GM13976 (cell line): ENCODE measurements around the gene PKD1L1.

Experiments used
- DNase-seq: peaks from one replicate; pipeline ENCODE4 v3.0.0; 2012; ENCODE audit warnings: low spot score
- in situ Hi-C: fragments of 300-500 bp; cut with MboI; formaldehyde crosslinking; loops from one replicate; pipeline ENCODE4 v1.12.0; 2022; ENCODE audit warnings: low sequenced_read_pairs, mixed read lengths, inconsistent platforms; ENCODE audit not compliant: unreplicated experiment
- TF ChIP-seq, protein P1 (sequence below): IDR thresholded peaks from 2 replicates; pipeline ENCODE4 v1.5.1; 2012; ENCODE audit warnings: borderline replicate concordance, mild to moderate bottlenecking; ENCODE audit not compliant: insufficient read depth; ENCODE audit errors: extremely low read depth, missing control alignments, control extremely low read depth

PKD1L1 gene

GRCh38 chr7:47771336-47771989 is 176.8 kb downstream of the PKD1L1 start:
- in situ Hi-C loops = no loop called here
- TF ChIP-seq, protein P1, sequence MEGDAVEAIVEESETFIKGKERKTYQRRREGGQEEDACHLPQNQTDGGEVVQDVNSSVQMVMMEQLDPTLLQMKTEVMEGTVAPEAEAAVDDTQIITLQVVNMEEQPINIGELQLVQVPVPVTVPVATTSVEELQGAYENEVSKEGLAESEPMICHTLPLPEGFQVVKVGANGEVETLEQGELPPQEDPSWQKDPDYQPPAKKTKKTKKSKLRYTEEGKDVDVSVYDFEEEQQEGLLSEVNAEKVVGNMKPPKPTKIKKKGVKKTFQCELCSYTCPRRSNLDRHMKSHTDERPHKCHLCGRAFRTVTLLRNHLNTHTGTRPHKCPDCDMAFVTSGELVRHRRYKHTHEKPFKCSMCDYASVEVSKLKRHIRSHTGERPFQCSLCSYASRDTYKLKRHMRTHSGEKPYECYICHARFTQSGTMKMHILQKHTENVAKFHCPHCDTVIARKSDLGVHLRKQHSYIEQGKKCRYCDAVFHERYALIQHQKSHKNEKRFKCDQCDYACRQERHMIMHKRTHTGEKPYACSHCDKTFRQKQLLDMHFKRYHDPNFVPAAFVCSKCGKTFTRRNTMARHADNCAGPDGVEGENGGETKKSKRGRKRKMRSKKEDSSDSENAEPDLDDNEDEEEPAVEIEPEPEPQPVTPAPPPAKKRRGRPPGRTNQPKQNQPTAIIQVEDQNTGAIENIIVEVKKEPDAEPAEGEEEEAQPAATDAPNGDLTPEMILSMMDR = no peak
- no peak for DNase-seq

DNA sequence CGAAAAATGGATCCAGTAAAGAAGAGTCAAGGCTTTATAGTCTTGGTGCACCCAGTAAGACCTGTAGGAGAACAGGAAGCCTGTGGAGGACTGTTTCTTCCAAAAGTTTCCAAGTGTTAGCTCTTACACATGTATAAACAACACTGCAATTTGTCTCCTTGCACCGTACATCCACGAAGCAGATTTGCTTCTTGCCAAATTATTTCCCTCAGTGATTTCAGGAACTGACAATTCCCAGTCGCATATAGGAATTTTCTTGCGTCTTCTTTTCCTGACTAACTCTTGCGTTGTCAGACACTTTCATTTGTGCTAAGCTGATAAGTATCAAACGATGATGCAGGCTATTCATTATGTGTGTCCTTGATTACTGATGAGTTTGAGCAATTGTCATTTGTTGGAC is 182.1 kb downstream of the PKD1L1 start:
- TF ChIP-seq, protein P1 = no peak
- DNase-seq = no peak
- in situ Hi-C loops = no loop called here

GRCh38 chr7:47765373-47765979 is 182.8 kb downstream of the PKD1L1 start:
- no peak for DNase-seq
- TF ChIP-seq, protein P1 = no peak
- in situ Hi-C loops = no loop called here

GRCh38 chr7:47764746-47765145 is 183.5 kb downstream of the PKD1L1 start:
- in situ Hi-C loops = no loop called here
- no peak for DNase-seq
- TF ChIP-seq, protein P1 = no peak

DNA sequence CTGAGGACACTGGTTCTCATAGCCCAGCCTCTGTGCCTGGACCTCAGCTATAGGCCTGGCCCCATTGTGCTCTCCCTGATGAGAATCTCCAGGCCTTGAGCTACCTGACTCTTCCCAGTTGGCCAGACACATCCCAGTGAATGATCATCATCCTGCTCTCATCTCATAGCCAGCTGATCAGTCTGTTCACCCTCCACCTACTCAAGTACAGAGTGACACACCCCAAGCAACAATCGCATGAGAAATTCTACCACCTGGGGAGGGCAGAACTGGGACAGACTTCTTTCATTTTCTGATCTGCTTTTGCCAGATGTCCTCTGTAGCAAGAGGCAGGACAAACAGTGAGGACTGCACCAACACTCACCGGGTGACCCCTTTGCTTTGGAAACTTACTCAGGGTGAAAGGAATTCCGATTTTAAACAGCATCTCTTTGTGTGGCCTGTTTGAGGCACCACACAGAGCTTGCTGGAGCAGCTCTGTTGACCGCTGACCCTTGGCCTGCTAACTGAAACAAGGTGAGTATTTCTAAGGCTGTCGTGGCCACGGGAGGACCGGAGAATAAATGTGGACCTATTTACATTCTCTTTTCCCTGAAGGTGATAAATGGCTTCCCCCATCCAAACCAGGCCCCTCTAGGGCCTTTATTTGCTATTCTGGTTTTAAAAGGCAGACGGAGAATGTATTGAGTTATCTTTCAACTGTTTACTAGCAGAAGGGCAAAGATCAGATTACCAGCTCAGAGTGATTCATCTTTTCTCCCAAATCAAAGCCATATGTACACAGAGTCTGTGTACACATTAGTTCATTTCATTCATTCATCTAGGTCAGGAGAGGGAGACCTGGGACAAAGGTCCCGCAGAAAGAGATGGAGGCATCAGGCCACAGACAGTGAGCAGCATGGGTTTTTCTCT is 184.9 kb downstream of the PKD1L1 start:
- in situ Hi-C loops = no loop called here
- TF ChIP-seq, protein P1 = no peak
- DNase-seq = no peak

DNA sequence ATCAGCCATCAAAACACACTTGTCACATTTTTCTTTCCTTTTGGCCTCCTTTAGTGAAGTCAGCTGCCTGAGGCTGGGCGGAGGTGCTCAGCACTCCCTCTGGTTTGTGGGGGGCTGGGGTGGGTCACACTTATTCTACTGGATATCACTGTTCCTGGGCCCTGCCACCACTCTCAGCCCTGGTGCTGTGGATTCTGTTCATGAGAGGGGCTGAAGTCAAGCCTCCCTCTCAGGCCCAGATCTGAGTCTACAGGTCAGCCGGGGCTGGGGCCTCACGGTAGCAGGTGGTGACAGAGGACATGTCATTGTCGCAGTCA is 185.6 kb downstream of the PKD1L1 start:
- DNase-seq = no peak
- in situ Hi-C loops = no loop called here
- TF ChIP-seq, protein P1 = no peak
